HEK293T (cell line): Measurements from ENCODE around the gene IREB2.

ENCODE experiments used
- ARNT ChIP-seq: fragments of 450-650 bp; IDR thresholded peaks from 2 replicates; pipeline ENCODE4 v1.6.1; 2017; ENCODE audit warnings: mild to moderate bottlenecking
- FOXA1 ChIP-seq: fragments of 450-650 bp; IDR thresholded peaks from 2 replicates; pipeline ENCODE4 v1.6.1; 2016; ENCODE audit warnings: mild to moderate bottlenecking
- FOXK2 ChIP-seq: fragments of 450-650 bp; IDR thresholded peaks from 2 replicates; pipeline ENCODE4 v1.6.1; 2016; ENCODE audit warnings: mild to moderate bottlenecking
- FOXM1 ChIP-seq: fragments of 450-650 bp; IDR thresholded peaks from 2 replicates; pipeline ENCODE4 v1.6.1; 2017; ENCODE audit warnings: mild to moderate bottlenecking, borderline replicate concordance
- HDGF ChIP-seq: fragments of 450-650 bp; IDR thresholded peaks from 2 replicates; pipeline ENCODE4 v1.6.1; 2017; ENCODE audit warnings: antibody characterized with exemption, borderline replicate concordance
- SP1 ChIP-seq: fragments of 450-650 bp; IDR thresholded peaks from 2 replicates; pipeline ENCODE4 v1.6.1; 2017
- SUZ12 ChIP-seq: fragments of 450-650 bp; IDR thresholded peaks from 2 replicates; pipeline ENCODE4 v1.6.1; 2016; ENCODE audit warnings: mild to moderate bottlenecking
- ZNF384 ChIP-seq: fragments of 450-650 bp; IDR thresholded peaks from 2 replicates; pipeline ENCODE4 v1.6.1; 2016
- TF ChIP-seq, protein P1 (sequence below): fragments of 450-650 bp; IDR thresholded peaks from 2 replicates; pipeline ENCODE4 v1.6.1; 2016

- TF ChIP-seq SP1 (no peak), ARNT (no peak), FOXA1 (no peak), FOXM1 (no peak), HDGF (no peak), FOXK2 (no peak), SUZ12 (no peak), ZNF384 (no peak)
- TF ChIP-seq, protein P1, sequence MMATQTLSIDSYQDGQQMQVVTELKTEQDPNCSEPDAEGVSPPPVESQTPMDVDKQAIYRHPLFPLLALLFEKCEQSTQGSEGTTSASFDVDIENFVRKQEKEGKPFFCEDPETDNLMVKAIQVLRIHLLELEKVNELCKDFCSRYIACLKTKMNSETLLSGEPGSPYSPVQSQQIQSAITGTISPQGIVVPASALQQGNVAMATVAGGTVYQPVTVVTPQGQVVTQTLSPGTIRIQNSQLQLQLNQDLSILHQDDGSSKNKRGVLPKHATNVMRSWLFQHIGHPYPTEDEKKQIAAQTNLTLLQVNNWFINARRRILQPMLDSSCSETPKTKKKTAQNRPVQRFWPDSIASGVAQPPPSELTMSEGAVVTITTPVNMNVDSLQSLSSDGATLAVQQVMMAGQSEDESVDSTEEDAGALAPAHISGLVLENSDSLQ = no peak
Observed at GRCh38 chr15:78415284-78415683, 22.7 kb upstream of the IREB2 start.
